Suppressor macrophage (primary cell): ENCODE results near the gene IGSF5.

Experiments used
- DNase-seq, 4 experiments: peaks; one replicate each; pipeline ENCODE4 v3.0.0-alpha.2; 2020 to 2022

The IGSF5 gene

GRCh38 chr21:39834543-39834942 is 89.6 kb downstream of the IGSF5 start:
- DNase-seq, result no peak

- DNase-seq, result no peak
Measured at GRCh38 chr21:39837861-39838359, 92.9 kb downstream of the IGSF5 start.

- no peak for DNase-seq
Measured at GRCh38 chr21:39840373-39841097, 95.6 kb downstream of the IGSF5 start.

- DNase-seq, result no peak
Measured at GRCh38 chr21:39842741-39843459, 97.9 kb downstream of the IGSF5 start.

- no peak for DNase-seq
Measured at GRCh38 chr21:39843483-39843882, 98.5 kb downstream of the IGSF5 start.

GRCh38 chr21:39843916-39844315 is 98.9 kb downstream of the IGSF5 start:
- DNase-seq, result no peak

GRCh38 chr21:39845571-39846130 is 100.7 kb downstream of the IGSF5 start:
- DNase-seq, result no peak

- DNase-seq, result no peak
Measured at GRCh38 chr21:39847877-39848276, 102.9 kb downstream of the IGSF5 start.

GRCh38 chr21:39849014-39849655 is 104.2 kb downstream of the IGSF5 start:
- DNase-seq, result no peak

- no peak for DNase-seq
Measured at GRCh38 chr21:39850333-39850732, 105.3 kb downstream of the IGSF5 start.

GRCh38 chr21:39851002-39851618 is 106.1 kb downstream of the IGSF5 start:
- DNase-seq, result no peak
